SU-DHL-6 (cell line): ENCODE data around the gene IGSF6.

ENCODE experiments used
- CTCF ChIP-seq: fragments of 200-600 bp; sonication (generic); IDR thresholded peaks from one replicate; pipeline ENCODE4 v1.5.1; 2017; ENCODE audit warnings: antibody characterized with exemption, mild to moderate bottlenecking, low read length, moderate library complexity; ENCODE audit not compliant: insufficient read depth, poor library complexity, severe bottlenecking
- EZH2phosphoT487 ChIP-seq: fragments of 200-600 bp; sonication (generic), shearing (Covaris generic); conservative IDR thresholded peaks from 2 replicates; pipeline ENCODE4 v1.6.1; 2018; ENCODE audit warnings: mild to moderate bottlenecking, antibody characterized with exemption, low read length, moderate library complexity, mixed read lengths

GRCh38 chr16:21650521-21650920 lies 1.9 kb downstream of the IGSF6 start:
- no peak for TF ChIP-seq CTCF
- no peak for TF ChIP-seq EZH2phosphoT487
